A549 treated with Mapracorat at 1 μM for 4 hours (cell line): ENCODE data around the gene LEPR. TPM values are rescaled to one million over a fixed set of nuclear protein-coding genes. Genes with fewer than 3 reads are reported as not detected.

Experiments
- total RNA-seq: library from RNA; stranded (reverse); fragments of 200-300 nt; extraction: Qiagen RNA extraction; gene quantifications from 5 replicates; pipeline ENCODE4 v1.2.3, GENCODE V29; 2022

The LEPR gene, protein sequence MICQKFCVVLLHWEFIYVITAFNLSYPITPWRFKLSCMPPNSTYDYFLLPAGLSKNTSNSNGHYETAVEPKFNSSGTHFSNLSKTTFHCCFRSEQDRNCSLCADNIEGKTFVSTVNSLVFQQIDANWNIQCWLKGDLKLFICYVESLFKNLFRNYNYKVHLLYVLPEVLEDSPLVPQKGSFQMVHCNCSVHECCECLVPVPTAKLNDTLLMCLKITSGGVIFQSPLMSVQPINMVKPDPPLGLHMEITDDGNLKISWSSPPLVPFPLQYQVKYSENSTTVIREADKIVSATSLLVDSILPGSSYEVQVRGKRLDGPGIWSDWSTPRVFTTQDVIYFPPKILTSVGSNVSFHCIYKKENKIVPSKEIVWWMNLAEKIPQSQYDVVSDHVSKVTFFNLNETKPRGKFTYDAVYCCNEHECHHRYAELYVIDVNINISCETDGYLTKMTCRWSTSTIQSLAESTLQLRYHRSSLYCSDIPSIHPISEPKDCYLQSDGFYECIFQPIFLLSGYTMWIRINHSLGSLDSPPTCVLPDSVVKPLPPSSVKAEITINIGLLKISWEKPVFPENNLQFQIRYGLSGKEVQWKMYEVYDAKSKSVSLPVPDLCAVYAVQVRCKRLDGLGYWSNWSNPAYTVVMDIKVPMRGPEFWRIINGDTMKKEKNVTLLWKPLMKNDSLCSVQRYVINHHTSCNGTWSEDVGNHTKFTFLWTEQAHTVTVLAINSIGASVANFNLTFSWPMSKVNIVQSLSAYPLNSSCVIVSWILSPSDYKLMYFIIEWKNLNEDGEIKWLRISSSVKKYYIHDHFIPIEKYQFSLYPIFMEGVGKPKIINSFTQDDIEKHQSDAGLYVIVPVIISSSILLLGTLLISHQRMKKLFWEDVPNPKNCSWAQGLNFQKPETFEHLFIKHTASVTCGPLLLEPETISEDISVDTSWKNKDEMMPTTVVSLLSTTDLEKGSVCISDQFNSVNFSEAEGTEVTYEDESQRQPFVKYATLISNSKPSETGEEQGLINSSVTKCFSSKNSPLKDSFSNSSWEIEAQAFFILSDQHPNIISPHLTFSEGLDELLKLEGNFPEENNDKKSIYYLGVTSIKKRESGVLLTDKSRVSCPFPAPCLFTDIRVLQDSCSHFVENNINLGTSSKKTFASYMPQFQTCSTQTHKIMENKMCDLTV
- 1.8 to 3.0 TPM (median 2.4 TPM) in 5 replicates for total RNA-seq

DNA sequence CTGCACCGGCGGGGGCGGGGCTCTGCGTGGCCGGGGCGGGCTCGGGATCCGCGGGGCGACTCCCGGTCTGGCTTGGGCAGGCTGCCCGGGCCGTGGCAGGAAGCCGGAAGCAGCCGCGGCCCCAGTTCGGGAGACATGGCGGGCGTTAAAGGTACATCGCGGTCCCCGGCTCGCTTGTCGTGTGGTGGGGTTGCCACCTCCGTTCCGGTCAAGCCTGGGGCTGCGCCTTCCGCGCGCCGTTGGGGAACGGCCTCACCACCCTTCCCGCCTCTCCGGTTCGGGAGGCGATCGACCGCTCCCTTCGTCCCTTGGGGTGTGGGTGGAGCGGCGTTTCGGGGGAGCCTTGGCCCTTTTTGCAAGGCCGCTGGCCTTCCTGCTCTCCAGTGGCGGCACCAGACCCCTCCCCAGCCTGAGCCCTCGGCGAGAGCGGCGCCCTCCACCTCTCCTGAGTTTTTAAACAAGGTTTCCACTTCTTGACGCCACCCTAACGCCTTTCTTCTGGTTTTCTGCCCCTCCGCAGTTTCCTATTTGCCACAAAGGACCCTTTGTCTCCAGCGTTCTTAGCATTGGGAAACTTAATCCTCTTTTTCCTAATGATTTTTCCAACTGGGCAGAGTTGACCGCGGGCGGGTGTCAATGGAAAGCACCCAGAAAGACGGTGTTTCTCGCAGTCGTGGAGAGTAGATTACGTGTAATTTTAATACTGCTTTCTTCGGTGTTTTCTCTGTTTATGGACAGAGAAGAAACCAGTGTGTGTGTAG, at the start of gene LEPR, which contains the start of gene LEPROT:
LEPR (plus strand) TSS at position 79 of the 761 bp plus-strand sequence. CDS start 144,898 bp downstream, outside the sequence.
LEPROT (plus strand) TSS at position 79 of the 761 bp plus-strand sequence; CDS start at position 136, 57 bp downstream.

Other genes starting within 250 kb of the LEPR start
- gene DNAJC6, start 111.1 kb upstream of the LEPR start, total RNA-seq = 5.6 to 8.7 TPM (median 6.6 TPM) in 5 replicates
- gene LEPROT, start within 50 bp of the LEPR start, total RNA-seq = 36.4 to 50.9 TPM (median 42.5 TPM) in 5 replicates